NOMO-1 treated with DMSO at 0.1 percent for 48 hours (cell line): ENCODE data around the gene SAMD4A.
"Not testable (repeated sequence)": the region's sequence is repeated elsewhere in the genome, so short reads cannot be mapped to it uniquely, and the experiment has no call there.

ENCODE experiments used
- DNase-seq: peaks from one replicate; lab custom pipeline; 2025; ENCODE audit not compliant: unreplicated experiment; lab: John Stamatoyannopoulos, UW

SAMD4A gene

DNA sequence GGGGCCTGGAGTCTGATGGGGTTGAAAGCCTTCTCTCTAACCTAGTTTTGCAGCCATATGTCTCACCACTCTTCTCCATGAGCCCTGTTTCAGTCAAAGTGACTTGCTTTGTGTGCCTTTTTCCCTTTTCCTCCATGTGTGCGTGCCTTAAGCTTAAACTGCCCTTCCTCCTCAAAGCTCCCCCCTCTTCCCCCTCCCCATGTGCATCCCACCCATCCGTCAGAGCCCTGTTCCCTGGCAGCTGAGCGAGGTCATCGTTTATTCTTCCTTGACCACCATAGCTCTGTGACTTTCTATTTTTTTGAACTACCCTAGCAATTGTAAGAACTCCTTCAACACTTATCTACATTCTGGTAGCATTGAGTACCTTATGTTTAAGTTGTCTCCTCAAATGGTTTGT lies 24.9 kb downstream of the SAMD4A start:
- DNase-seq = no peak

DNA sequence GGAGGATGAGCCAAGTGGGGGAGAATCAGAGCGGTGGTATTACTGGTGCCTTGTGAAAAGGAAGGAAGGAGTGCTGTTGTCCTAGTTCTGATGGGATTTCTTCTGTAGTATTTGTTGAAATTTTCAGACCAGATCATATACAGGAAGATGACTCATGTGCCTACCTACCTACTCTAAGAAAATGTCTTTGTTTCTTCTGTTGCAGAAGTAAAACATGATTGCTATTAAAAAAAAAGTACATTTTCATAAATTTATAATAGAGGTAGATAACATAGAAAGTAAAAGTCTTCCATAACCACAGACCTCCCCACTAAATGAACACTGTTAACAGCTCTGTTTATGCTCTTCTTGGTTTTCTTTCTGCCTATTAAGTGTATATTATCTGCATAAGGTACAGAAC lies 26.9 kb downstream of the SAMD4A start:
- DNase-seq = no peak

- no peak for DNase-seq
These were observed 27.6 kb downstream of the SAMD4A start for GRCh38 chr14:54594537-54594936.

GRCh38 chr14:54597795-54598443 lies 31.0 kb downstream of the SAMD4A start:
- peak; percentile 52 for DNase-seq

DNA sequence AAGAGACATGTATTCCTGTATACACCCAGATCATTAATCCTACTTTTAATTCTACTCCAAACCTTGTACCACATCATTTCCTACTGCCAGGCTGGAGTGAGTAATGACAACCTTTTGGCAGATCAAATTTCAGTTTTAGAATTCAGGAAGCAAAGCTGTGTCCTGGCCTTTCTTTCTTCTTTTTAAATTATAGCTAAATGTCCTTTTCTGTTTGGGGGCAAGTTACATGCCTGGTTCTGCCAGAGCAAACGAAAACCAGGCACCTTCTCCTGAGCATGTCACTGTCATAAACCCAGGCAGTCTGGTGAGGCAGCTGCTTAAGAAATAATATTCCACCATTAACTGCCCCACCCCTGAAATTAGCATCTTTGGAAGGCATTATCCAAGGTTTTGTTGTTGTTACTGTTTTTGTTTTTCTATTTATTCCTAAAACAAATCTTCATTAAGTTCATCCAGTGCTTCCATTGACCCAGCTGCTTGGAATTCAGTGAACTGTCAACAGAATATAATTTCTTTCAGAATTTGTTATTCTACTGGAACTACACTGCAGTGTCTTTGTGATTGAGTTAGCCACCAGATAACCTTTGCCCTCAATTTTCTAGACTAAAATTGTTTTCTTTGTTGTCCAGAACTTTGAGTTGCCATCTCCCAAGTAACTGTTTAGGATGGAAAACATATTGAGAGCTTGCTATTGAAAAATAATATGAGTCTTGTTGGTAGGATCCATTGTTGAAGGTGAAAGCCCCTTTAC lies 33.2 kb downstream of the SAMD4A start:
- DNase-seq = no peak

GRCh38 chr14:54600717-54601109 lies 33.8 kb downstream of the SAMD4A start:
- DNase-seq = no peak

DNA sequence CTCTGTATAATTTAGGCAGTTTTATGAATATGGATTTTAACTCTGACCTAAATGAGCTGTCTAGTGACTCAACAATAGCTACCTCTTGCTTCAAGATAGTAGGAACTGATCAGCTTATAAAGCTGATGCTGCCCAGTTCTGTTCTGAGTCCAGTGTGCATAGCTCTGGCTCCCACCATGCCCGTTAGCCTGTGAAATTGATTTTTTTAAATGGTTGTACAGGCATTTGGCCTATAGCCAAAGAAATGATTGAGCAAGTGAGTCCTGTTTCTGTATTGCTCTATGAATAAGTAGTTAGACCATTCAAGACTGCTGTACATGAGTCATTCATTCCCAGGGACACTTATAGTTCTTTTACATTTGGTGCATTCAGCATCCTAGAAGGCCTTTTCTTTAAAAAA lies 36.4 kb downstream of the SAMD4A start:
- no peak for DNase-seq

GRCh38 chr14:54606178-54606577 lies 39.2 kb downstream of the SAMD4A start:
- DNase-seq = no peak

- no peak for DNase-seq
These were observed 39.8 kb downstream of the SAMD4A start for GRCh38 chr14:54606631-54607133.

- no peak for DNase-seq
These were observed 42.6 kb downstream of the SAMD4A start for GRCh38 chr14:54609576-54609975.

GRCh38 chr14:54610051-54610977 lies 43.4 kb downstream of the SAMD4A start:
- no peak for DNase-seq

- DNase-seq = no peak
These were observed 47.4 kb downstream of the SAMD4A start for GRCh38 chr14:54614296-54614695.

- no peak for DNase-seq
These were observed 50.5 kb downstream of the SAMD4A start for GRCh38 chr14:54617467-54617866.

DNA sequence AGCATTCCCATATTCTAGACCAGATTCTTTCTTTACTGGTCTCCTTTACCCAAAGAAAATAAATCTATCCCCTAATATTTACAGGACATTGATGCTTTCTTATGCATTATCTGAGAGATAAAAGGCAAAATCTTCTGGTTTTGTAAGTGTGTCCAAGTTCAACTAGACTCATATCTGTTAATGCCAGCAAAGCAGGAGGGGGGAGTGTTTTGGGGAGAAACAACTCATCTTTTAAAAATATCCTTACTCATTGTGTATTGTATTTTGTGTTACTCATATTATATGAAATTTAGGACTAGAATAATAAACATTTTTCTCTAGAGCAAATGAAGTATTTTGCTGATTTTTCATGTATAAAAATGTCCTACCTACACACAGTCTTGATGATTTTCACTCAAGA lies 54.8 kb downstream of the SAMD4A start:
- no peak for DNase-seq

- no peak for DNase-seq
These were observed 55.4 kb downstream of the SAMD4A start for GRCh38 chr14:54622192-54622958.

DNA sequence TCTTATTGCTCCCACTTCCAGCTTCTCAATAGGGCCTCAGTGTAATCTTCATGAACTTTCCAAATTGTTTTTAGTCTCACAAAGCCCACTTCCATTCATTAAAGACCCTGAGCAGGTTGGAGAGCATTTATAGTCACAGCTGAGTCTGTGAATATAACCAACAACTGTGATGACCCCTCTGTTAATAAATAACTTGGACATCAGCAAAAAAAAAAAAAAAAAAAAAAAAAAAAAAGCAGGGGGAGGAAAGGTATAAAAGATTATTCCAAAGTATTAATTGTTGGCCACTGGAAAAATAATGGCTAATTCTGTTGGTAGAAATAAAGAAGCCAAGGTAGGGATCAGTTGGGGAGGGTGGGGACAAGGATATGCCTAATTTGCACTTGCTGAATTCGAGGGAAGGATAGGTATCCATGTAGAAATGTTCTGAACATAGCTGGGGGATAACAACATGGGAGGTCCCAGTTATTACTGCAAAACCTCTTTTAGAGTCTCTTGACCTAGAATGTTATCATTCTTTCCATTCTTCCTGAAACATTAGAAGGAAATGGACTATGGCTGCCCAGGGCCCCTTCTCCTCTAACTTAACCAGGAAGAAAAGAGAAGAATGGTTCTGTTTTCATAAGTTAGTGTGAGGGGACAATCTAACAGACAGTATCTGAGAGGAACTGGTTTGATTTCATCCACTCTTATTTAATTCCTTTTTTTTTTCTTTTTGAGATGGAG lies 56.5 kb downstream of the SAMD4A start:
- no peak for DNase-seq

DNA sequence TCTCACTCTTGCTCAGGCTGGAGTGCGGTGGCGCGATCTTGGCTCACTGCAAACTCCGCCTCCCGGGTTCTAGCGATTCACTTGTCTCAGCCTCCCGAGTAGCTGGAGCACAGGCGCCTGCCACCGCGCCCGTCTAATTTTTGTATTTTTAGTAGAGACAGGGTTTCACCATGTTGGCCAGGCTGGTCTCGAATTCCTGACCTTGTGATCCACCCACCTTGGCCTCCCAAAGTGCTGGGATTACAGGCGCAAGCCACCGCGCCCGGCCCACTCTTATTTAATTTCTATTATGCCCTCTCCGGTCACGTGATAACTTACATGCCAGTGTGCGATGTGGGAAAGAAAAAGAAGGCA lies 57.1 kb downstream of the SAMD4A start:
- DNase-seq = not testable (repeated sequence)

DNA sequence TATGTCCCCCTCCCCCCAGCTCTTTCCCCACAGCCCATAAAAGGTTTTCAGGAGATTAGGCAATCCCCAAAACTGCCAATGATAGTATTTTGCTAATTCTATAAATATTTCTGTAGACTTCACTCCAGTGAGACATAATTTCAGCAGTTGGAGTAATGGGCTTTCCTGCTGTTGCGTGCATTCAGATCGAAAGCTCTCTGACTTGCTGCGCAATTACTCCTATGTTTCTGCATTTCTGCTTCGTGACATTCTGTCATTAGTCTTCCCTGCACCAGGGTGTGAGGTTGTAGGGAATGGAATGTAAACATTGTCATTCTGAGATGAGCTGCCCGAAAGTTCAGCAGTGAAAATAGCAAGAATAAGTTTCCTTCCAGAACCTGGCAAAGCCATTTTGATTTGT lies 58.2 kb downstream of the SAMD4A start:
- DNase-seq = peak; percentile 26

DNA sequence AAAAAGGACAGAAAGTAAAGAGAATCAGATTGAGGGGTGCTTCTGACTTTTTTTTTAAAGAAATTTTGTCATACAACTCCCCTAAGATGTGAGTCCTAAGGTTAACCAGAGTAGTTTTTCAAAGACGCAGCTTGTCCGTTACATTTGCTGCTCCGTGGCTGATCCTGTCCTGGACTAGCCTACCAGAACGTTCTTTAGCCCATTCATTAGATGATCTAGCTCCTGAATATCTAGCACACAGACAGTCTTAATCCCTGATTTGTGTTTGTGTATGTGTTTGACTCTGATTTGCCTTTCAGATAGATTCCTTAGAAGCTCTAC lies 60.3 kb downstream of the SAMD4A start:
- no peak for DNase-seq
